A549 (cell line): Measurements from ENCODE around the gene EMD. TPM values are rescaled to one million over a fixed set of nuclear protein-coding genes. Genes with fewer than 3 reads are reported as not detected.
A peak's percentile ranks its signal among the peaks of the same experiment; 100 is the strongest.
"Not testable (repeated sequence)": the region's sequence is repeated elsewhere in the genome, so short reads cannot be mapped to it uniquely, and the experiment has no call there.

Experiments
- ATAC-seq, 2 experiments: fragments of 200-7000 bp in 1 of 2; fragments of >200 bp in 1 of 2; cut with Nextera tagmentation in 1 of 2; cut with Tn5 transposase in 1 of 2; 3 replicates each; pipeline versions ENCODE4 v1.8.0 to v1.9.1; 2018 to 2020; ENCODE audit warnings: mild to moderate bottlenecking in 1 of 2, moderate library complexity in 1 of 2
- CTCF ChIA-PET: fragments of 300-600 bp; sonication (Branson Sonifier 250); formaldehyde crosslinking; extraction: SDS; loops from one replicate; lab custom pipeline; 2021; ENCODE audit warnings: antibody characterized with exemption, inconsistent platforms; lab: Yijun Ruan, JAX
- POLR2A ChIA-PET: fragments of 350-600 bp; formaldehyde crosslinking; extraction: SDS; loops from one replicate; lab custom pipeline; 2021; ENCODE audit warnings: antibody characterized with exemption, inconsistent platforms; lab: Yijun Ruan, JAX
- DNase-seq, 2 experiments: peaks; one replicate each; pipeline versions ENCODE4 v3.0.0 to v3.0.0-alpha.2; 2011 to 2016; ENCODE audit warnings: low read depth in 1 of 2, low spot score in 1 of 2
- FAIRE-seq: peaks from 2 replicates; lab custom pipeline; 2011; peaks lifted over from hg19 to GRCh38; lab: Jason Lieb, UNC
- H3K27ac ChIP-seq, 2 experiments: fragments of >200 bp; sonication (Bioruptor Twin); formaldehyde crosslinking; 3 replicates each; pipeline ENCODE4 v1.5.1; 2016 to 2017
- H3K4me1 ChIP-seq: fragments of >200 bp; sonication (Bioruptor Twin); formaldehyde crosslinking; 3 replicates; pipeline ENCODE4 v1.6.1; 2016
- H3K4me2 ChIP-seq: fragments of >200 bp; sonication (Bioruptor Twin); formaldehyde crosslinking; 3 replicates; pipeline ENCODE4 v1.6.1; 2016
- H3K4me3 ChIP-seq: fragments of >200 bp; sonication (Bioruptor Twin); formaldehyde crosslinking; 3 replicates; pipeline ENCODE4 v1.5.1; 2016
- H3K9me3 ChIP-seq: fragments of >200 bp; sonication (Bioruptor Twin); formaldehyde crosslinking; 3 replicates; pipeline ENCODE4 v1.6.1; 2016
- BHLHE40 ChIP-seq: IDR thresholded peaks from 2 replicates; pipeline ENCODE4 v1.6.1; 2012; ENCODE audit warnings: low read depth, low read length, inconsistent platforms
- CBX8 ChIP-seq: fragments of 200-600 bp; sonication (generic); IDR thresholded peaks from 2 replicates; pipeline ENCODE4 v1.6.1; 2016
- CHD4 ChIP-seq: fragments of 200-600 bp; sonication (generic); IDR thresholded peaks from 2 replicates; pipeline ENCODE4 v1.6.1; 2016; ENCODE audit warnings: antibody characterized with exemption, mild to moderate bottlenecking, borderline replicate concordance
- EHF ChIP-seq: fragments of 250-450 bp; sonication (Bioruptor Pico); IDR thresholded peaks from 2 replicates; pipeline ENCODE4 v1.5.0; 2020; ENCODE audit warnings: mild to moderate bottlenecking
- ELK1 ChIP-seq: fragments of 150-350 bp; IDR thresholded peaks from 2 replicates; pipeline ENCODE4 v1.6.1; 2014; ENCODE audit warnings: low read depth, mild to moderate bottlenecking, low read length
- HES2 ChIP-seq: fragments of >200 bp; sonication (Bioruptor Twin); formaldehyde crosslinking; IDR thresholded peaks from 2 replicates; pipeline ENCODE4 v1.6.1; 2016
- HOXB13 ChIP-seq: fragments of 250-450 bp; sonication (Bioruptor Pico); IDR thresholded peaks from 2 replicates; pipeline ENCODE4 v1.5.0; 2020; ENCODE audit warnings: low read depth, mild to moderate bottlenecking, moderate library complexity
- KDM5A ChIP-seq: fragments of 200-600 bp; sonication (generic); IDR thresholded peaks from 2 replicates; pipeline ENCODE4 v1.6.1; 2016; ENCODE audit warnings: antibody characterized with exemption, mild to moderate bottlenecking
- MAFK ChIP-seq: fragments of 450-650 bp; IDR thresholded peaks from 2 replicates; pipeline ENCODE4 v1.6.1; 2014; ENCODE audit not compliant: partially characterized antibody
- MAX ChIP-seq: IDR thresholded peaks from 2 replicates; pipeline ENCODE4 v1.6.1; 2012
- MAZ ChIP-seq: fragments of 150-350 bp; IDR thresholded peaks from 2 replicates; pipeline ENCODE4 v1.6.1; 2014; ENCODE audit warnings: antibody characterized with exemption, low read depth, low read length, borderline replicate concordance
- MYC ChIP-seq: IDR thresholded peaks from 2 replicates; pipeline ENCODE4 v1.6.1; 2012; ENCODE audit warnings: mild to moderate bottlenecking, inconsistent platforms, low read length, improper control_type of control experiment, borderline replicate concordance
- PBX3 ChIP-seq: IDR thresholded peaks from 2 replicates; pipeline ENCODE4 v1.6.1; 2012
- PHF8 ChIP-seq: fragments of 200-600 bp; sonication (generic); IDR thresholded peaks from 2 replicates; pipeline ENCODE4 v1.6.1; 2016; ENCODE audit warnings: low read depth, mild to moderate bottlenecking, antibody characterized with exemption, moderate library complexity, borderline replicate concordance
- POLR2A ChIP-seq: IDR thresholded peaks from 2 replicates; pipeline ENCODE4 v1.6.1; 2012; ENCODE audit warnings: mild to moderate bottlenecking, low read length
- POLR2AphosphoS2 ChIP-seq: conservative IDR thresholded peaks from 2 replicates; pipeline ENCODE4 v1.6.1; 2012; ENCODE audit warnings: low read length, improper control_type of control experiment, inconsistent platforms
- RAD21 ChIP-seq, 2 experiments: fragments of >200 bp in 1 of 2; sonication (Bioruptor Twin) in 1 of 2; formaldehyde crosslinking in 1 of 2; IDR thresholded peaks in 1 of 2; conservative IDR thresholded peaks in 1 of 2; 2 replicates in 1 of 2; 3 replicates in 1 of 2; pipeline ENCODE4 v1.6.1; 2012 to 2018; ENCODE audit warnings: inconsistent platforms in 1 of 2
- RNF2 ChIP-seq: fragments of 200-600 bp; sonication (generic); IDR thresholded peaks from 2 replicates; pipeline ENCODE4 v1.6.1; 2016; ENCODE audit warnings: low read depth, mild to moderate bottlenecking, antibody characterized with exemption, moderate library complexity, borderline replicate concordance
- ZC3H11A ChIP-seq: fragments of 450-650 bp; IDR thresholded peaks from 2 replicates; pipeline ENCODE4 v1.6.1; 2014; ENCODE audit warnings: antibody characterized with exemption, mild to moderate bottlenecking
- WGBS: methylation state at CpG from one replicate; pipeline ENCODE4 v1.1.6; 2017; ENCODE audit errors: missing lambda C conversion rate; 5-methylcytosine and 5-hydroxymethylcytosine counted together
- polyA plus RNA-seq, 4 experiments: library from polyadenylated mRNA; depleted of rRNA in 3 of 4; stranded (reverse); fragments of >200 nt; fragmentation: RNase III in 1 of 4; extraction: RNeasy Plus Mini Kit Qiagen cat#74134 plus additional on column Dnase treatment in 1 of 4; gene quantifications; 2 replicates in 3 of 4; 3 replicates in 1 of 4; pipeline ENCODE4 v1.2.3, GENCODE V29; 2011 to 2017
- TF ChIP-seq, protein P1 (sequence below): fragments of 250-450 bp; sonication (Bioruptor Pico); IDR thresholded peaks from 2 replicates; pipeline ENCODE4 v1.5.0; 2021; ENCODE audit warnings: mild to moderate bottlenecking, moderate library complexity, borderline replicate concordance
- TF ChIP-seq, protein P2 (sequence below): fragments of >200 bp; sonication (Bioruptor Twin); formaldehyde crosslinking; IDR thresholded peaks from 3 replicates; pipeline ENCODE4 v1.6.1; 2016

Gene EMD
- polyA plus RNA-seq, 2 of the 4 experiments (the other 2 are of a cell fraction) = 34.6 to 126 TPM

DNA sequence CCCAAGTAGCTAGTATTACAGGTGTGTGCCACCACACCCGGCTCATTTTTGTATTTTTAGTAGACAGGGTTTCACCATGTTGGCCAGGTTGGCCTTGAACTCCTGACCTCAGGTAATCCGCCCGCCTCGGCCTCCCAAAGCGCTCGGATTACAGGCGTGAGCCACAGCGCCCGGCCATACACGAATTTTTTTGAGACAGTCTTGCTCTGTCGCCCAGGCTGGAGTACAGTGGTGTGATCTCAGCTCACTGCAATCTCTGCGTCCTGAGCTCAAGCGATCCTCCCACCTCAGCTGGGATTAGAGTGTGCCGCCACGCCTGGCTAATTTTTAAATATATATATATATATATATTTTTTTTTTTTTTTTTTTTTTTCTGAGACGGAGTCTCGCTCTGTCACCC lies 17.3 kb downstream of the EMD start:
- POLR2A ChIA-PET, DNase-seq, H3K9me3 ChIP-seq, FAIRE-seq, ATAC-seq: not testable (repeated sequence)
- CTCF ChIA-PET = interaction anchor here (1.2 to 4.7 kb wide), 2 partner anchors 22 to 23 kb away, joined by 7 to 28 read pairs; partner anchors contain the start of gene FLNA
- 92% methylated on average over 15 of the region's 17 CpGs for WGBS
- peak overlapping the region; percentile 96 to 100 for H3K27ac ChIP-seq
- peaks cover 15% of the 10 kb centered on the region; the same call in 2 of the 3 replicates for H3K4me1 ChIP-seq
- H3K4me3 ChIP-seq = peak overlapping the region; percentile 88
- H3K4me2 ChIP-seq = peak overlapping the region; percentile 76

GRCh38 chrX:154396973-154397887 lies 18.1 kb downstream of the EMD start:
- ATAC-seq (peak; percentile 63 to 81), DNase-seq (peak; percentile 61 to 82), FAIRE-seq (no peak)
- ChIA-PET POLR2A (interaction anchor here (0.6 to 2.1 kb wide), 18 partner anchors 10 to 146 kb away, joined by 3 to 19 read pairs (median 4); partner anchors contain the start of genes ATP6AP1, DNASE1L1, EMD and PLXNA3), CTCF (interaction anchor here (0.5 to 4.7 kb wide), 8 partner anchors 10 to 90 kb away, joined by 3 to 28 read pairs (median 4); partner anchors contain the start of genes DNASE1L1, FLNA and TAFAZZIN)
- peak overlapping the region; percentile 88 for H3K4me3 ChIP-seq
- H3K9me3 ChIP-seq = no peaks in the 10 kb centered on the region
- under 1% methylated on average over 19 of the region's 53 CpGs for WGBS
- peaks cover 18% of the 10 kb centered on the region; the same call in 2 of the 3 replicates for H3K4me1 ChIP-seq
- H3K4me2 ChIP-seq = peak overlapping the region; percentile 76
- H3K27ac ChIP-seq = peak overlapping the region; percentile 96 to 100
- TF ChIP-seq KDM5A = no peak
- peak; percentile 30; the same call in 1 of the 2 replicates for TF ChIP-seq PHF8
- peak; percentile 49 for TF ChIP-seq POLR2A
- TF ChIP-seq, all 56 proteins: peak for 2

- Histone ChIP-seq H3K4me2 (peak within 1 kb of the TSS; percentile 89), H3K27ac (peak within 1 kb of the TSS; percentile 96 to 100), H3K4me1 (peaks cover 18% of the 10 kb centered on the region; the same call in 2 of the 3 replicates), H3K4me3 (peak within 1 kb of the TSS; percentile 88), H3K9me3 (no peaks in the 10 kb centered on the region)
- WGBS = 1% methylated on average over 55 of the region's 69 CpGs
- ChIA-PET POLR2A (interaction anchor here (0.6 to 2.1 kb wide), 18 partner anchors 9 to 145 kb away, joined by 3 to 19 read pairs (median 4); partner anchors contain the start of genes ATP6AP1, DNASE1L1, EMD and PLXNA3), CTCF (interaction anchor here (0.5 to 4.7 kb wide), 11 partner anchors 9 to 137 kb away, joined by 3 to 28 read pairs (median 5); partner anchors contain the start of genes DNASE1L1, FLNA and TAFAZZIN)
- DNase-seq (peak; percentile 96 to 99), ATAC-seq (peak; percentile 60 to 63), FAIRE-seq (peak; percentile 90)
- TF ChIP-seq CBX8 = no peak
- TF ChIP-seq MAZ = no peak
- TF ChIP-seq POLR2AphosphoS2 = peak; percentile 83
- no peak for TF ChIP-seq RAD21 (conservative IDR thresholded peaks at IDR 0.05 in 1 of 2, IDR thresholded peaks at IDR 0.05 in 1 of 2)
- TF ChIP-seq, protein P1, sequence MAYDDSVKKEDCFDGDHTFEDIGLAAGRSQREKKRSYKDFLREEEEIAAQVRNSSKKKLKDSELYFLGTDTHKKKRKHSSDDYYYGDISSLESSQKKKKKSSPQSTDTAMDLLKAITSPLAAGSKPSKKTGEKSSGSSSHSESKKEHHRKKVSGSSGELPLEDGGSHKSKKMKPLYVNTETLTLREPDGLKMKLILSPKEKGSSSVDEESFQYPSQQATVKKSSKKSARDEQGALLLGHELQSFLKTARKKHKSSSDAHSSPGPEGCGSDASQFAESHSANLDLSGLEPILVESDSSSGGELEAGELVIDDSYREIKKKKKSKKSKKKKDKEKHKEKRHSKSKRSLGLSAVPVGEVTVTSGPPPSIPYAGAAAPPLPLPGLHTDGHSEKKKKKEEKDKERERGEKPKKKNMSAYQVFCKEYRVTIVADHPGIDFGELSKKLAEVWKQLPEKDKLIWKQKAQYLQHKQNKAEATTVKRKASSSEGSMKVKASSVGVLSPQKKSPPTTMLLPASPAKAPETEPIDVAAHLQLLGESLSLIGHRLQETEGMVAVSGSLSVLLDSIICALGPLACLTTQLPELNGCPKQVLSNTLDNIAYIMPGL = peak; percentile 17; the same call in 1 of the 2 replicates
- no peak for TF ChIP-seq MAFK
- 0 out of 2 replicates have a peak, but pooled peaks have one; percentile 42 for TF ChIP-seq ELK1
- peak; percentile 78; the same call in 1 of the 2 replicates for TF ChIP-seq PBX3
- TF ChIP-seq BHLHE40 = no peak
- TF ChIP-seq RNF2 = no peak
- peak; percentile 87 for TF ChIP-seq MYC
- TF ChIP-seq, protein P2, sequence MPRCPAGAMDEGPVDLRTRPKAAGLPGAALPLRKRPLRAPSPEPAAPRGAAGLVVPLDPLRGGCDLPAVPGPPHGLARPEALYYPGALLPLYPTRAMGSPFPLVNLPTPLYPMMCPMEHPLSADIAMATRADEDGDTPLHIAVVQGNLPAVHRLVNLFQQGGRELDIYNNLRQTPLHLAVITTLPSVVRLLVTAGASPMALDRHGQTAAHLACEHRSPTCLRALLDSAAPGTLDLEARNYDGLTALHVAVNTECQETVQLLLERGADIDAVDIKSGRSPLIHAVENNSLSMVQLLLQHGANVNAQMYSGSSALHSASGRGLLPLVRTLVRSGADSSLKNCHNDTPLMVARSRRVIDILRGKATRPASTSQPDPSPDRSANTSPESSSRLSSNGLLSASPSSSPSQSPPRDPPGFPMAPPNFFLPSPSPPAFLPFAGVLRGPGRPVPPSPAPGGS = peak; percentile 98
- TF ChIP-seq EHF = peak; percentile 85
- peak; percentile 97 for TF ChIP-seq MAX
- TF ChIP-seq ZC3H11A = no peak
- no peak for TF ChIP-seq CHD4
- TF ChIP-seq HES2 = no peak
- TF ChIP-seq HOXB13 (CRISPR knock-in tag) = 0 out of 2 replicates have a peak, but pooled peaks have one; percentile 73
- TF ChIP-seq PHF8 = peak; percentile 82
Observed at GRCh38 chrX:154397888-154398667, 19.0 kb downstream of the EMD start, which contains the start of gene RPL10. Gene RPL10, plus strand, starts transcription at chrX:154398377. Its CDS starts 143 bp downstream, at chrX:154398520.
